GM12878 (cell line): Measurements from ENCODE around the gene NOL12. TPM values are rescaled to one million over a fixed set of nuclear protein-coding genes. Genes with fewer than 3 reads are reported as not detected.

Source experiments
- ATAC-seq: fragments of 200-7000 bp; cut with Tn5 transposase; 3 replicates; pipeline ENCODE4 v1.9.1; 2020; ENCODE audit warnings: mild to moderate bottlenecking, moderate library complexity
- BruUV-seq: library from RNA; stranded (reverse); fragments of 400-500 nt; replicated peaks from 2 replicates; lab custom pipeline; 2021; lab: Mats Ljungman, UMichigan
- CTCF ChIA-PET: fragments of 300-600 bp; sonication (Branson Sonifier 250); formaldehyde crosslinking; extraction: SDS; loops from one replicate; lab custom pipeline; 2021; ENCODE audit warnings: inconsistent platforms; lab: Yijun Ruan, JAX
- POLR2A ChIA-PET: fragments of 350-600 bp; formaldehyde crosslinking; extraction: SDS; loops from one replicate; lab custom pipeline; 2021; ENCODE audit warnings: inconsistent platforms; lab: Charles Lee
- RAD21 ChIA-PET: fragments of 300-600 bp; sonication (Branson Sonifier 250); formaldehyde crosslinking; loops from one replicate; lab custom pipeline; 2023; ENCODE audit warnings: antibody characterized with exemption; ENCODE audit not compliant: unreplicated experiment; lab: Charles Lee
- SMC1A ChIA-PET: fragments of 300-600 bp; sonication (Branson Sonifier 250); formaldehyde crosslinking; loops from one replicate; lab custom pipeline; 2023; ENCODE audit not compliant: unreplicated experiment, uncharacterized antibody; lab: Charles Lee
- DNase-seq: peaks from one replicate; pipeline ENCODE4 v3.0.0-alpha.2; 2011; ENCODE audit warnings: low read depth, low spot score
- FAIRE-seq: peaks from 3 replicates; lab custom pipeline; 2011; peaks lifted over from hg19 to GRCh38; lab: Jason Lieb, UNC
- H2AFZ ChIP-seq: 2 replicates; pipeline ENCODE4 v1.6.0; 2011; ENCODE audit warnings: low read depth, low read length, control low read depth; ENCODE audit not compliant: control insufficient read depth
- H3K27ac ChIP-seq: 2 replicates; pipeline ENCODE4 v1.5.1; 2011; ENCODE audit warnings: control low read depth; ENCODE audit not compliant: control insufficient read depth, insufficient read depth
- H3K27me3 ChIP-seq, 2 experiments: replicated peaks in 1 of 2; 2 replicates each; pipeline versions ENCODE4 v1.6.0 to v1.6.1; 2011; ENCODE audit warnings: low read length in 1 of 2; ENCODE audit not compliant: control insufficient read depth in 2 of 2, insufficient read depth in 2 of 2
- H3K36me3 ChIP-seq, 2 experiments: 2 replicates each; pipeline ENCODE4 v1.5.1; 2011; ENCODE audit warnings: low read length in 1 of 2; ENCODE audit not compliant: control insufficient read depth in 2 of 2, insufficient read depth in 2 of 2
- H3K4me1 ChIP-seq: 2 replicates; pipeline ENCODE4 v1.6.1; 2011; ENCODE audit warnings: mild to moderate bottlenecking, low read length, moderate library complexity, mixed read lengths; ENCODE audit not compliant: control insufficient read depth, insufficient read depth
- H3K4me2 ChIP-seq: 2 replicates; pipeline ENCODE4 v1.6.0; 2011; ENCODE audit warnings: control low read depth; ENCODE audit not compliant: control insufficient read depth, insufficient read depth
- H3K4me3 ChIP-seq: fragments of 200-600 bp; sonication (generic); 2 replicates; pipeline ENCODE4 v1.5.1; 2016
- H3K79me2 ChIP-seq: 2 replicates; pipeline ENCODE4 v1.6.0; 2011; ENCODE audit warnings: low read length; ENCODE audit not compliant: control insufficient read depth, insufficient read depth
- H3K9ac ChIP-seq: 2 replicates; pipeline ENCODE4 v1.8.0; 2011; ENCODE audit warnings: low read length, control low read depth, mixed read lengths; ENCODE audit not compliant: control insufficient read depth, insufficient read depth
- H3K9me3 ChIP-seq: replicated peaks from 3 replicates; pipeline ENCODE4 v1.5.1; 2011; ENCODE audit warnings: mild to moderate bottlenecking, low read length; ENCODE audit not compliant: control insufficient read depth, insufficient read depth
- H4K20me1 ChIP-seq: 2 replicates; pipeline ENCODE4 v1.6.0; 2011; ENCODE audit not compliant: control insufficient read depth, insufficient read depth
- CEBPB ChIP-seq, 2 experiments: fragments of 150-350 bp in 1 of 2; IDR thresholded peaks; 2 replicates each; pipeline ENCODE4 v1.6.1; 2012 to 2014; ENCODE audit warnings: low read depth in 2 of 2, low read length in 2 of 2, borderline replicate concordance in 1 of 2, inconsistent platforms in 1 of 2
- CREB1 ChIP-seq: IDR thresholded peaks from 2 replicates; pipeline ENCODE4 v1.6.1; 2012; ENCODE audit warnings: low read depth, mild to moderate bottlenecking, inconsistent platforms
- LARP7 ChIP-seq: fragments of 450-650 bp; IDR thresholded peaks from 2 replicates; pipeline ENCODE4 v1.6.1; 2017; ENCODE audit warnings: mild to moderate bottlenecking
- SMAD1 ChIP-seq: fragments of 450-650 bp; IDR thresholded peaks from 2 replicates; pipeline ENCODE4 v1.6.1; 2018; ENCODE audit warnings: mild to moderate bottlenecking, low read depth; ENCODE audit not compliant: partially characterized antibody
- ZNF217 ChIP-seq: fragments of 450-650 bp; IDR thresholded peaks from 2 replicates; pipeline ENCODE4 v1.6.1; 2017; ENCODE audit warnings: antibody characterized with exemption, mild to moderate bottlenecking
- ZNF622 ChIP-seq: fragments of 450-650 bp; IDR thresholded peaks from 2 replicates; pipeline ENCODE4 v1.6.1; 2017; ENCODE audit warnings: mild to moderate bottlenecking, inconsistent platforms
- WGBS: methylation state at CpG from one replicate; pipeline ENCODE4 v1.1.6; 2016; ENCODE audit warnings: low lambda C conversion rate; ENCODE audit not compliant: insufficient replicate concordance, insufficient coverage; ENCODE audit errors: missing lambda C conversion rate; 5-methylcytosine and 5-hydroxymethylcytosine counted together
- in situ Hi-C: fragments of 300-500 bp; cut with MboI; formaldehyde crosslinking; loops from 9 replicates; pipeline ENCODE4 v1.14.3; 2018; ENCODE audit warnings: mixed read lengths
- intact Hi-C: fragments of 100-400 bp; cut with micrococcal nuclease; formaldehyde crosslinking; loops from one replicate; pipeline ENCODE4 v1.14.2; 2022; ENCODE audit not compliant: unreplicated experiment
- polyA plus RNA-seq, 11 experiments: library from polyadenylated mRNA; depleted of rRNA in 4 of 11; unstranded in 6 of 11; stranded (reverse) in 5 of 11; fragments of >200 nt; fragmentation: Nextera tagmentation in 4 of 11; fragmentation: Illumina TruSeq in 1 of 11; extraction: Ambion mirVana in 4 of 11; extraction: Trizol in 1 of 11; gene quantifications; 1 replicate in 1 of 11; 2 replicates in 10 of 11; pipeline versions ENCODE4 v1.2.1 to v1.2.3, GENCODE V29; 2011 to 2016; ENCODE audit warnings: inconsistent platforms in 2 of 11, missing spikeins in 2 of 11, low read depth in 1 of 11
- total RNA-seq, 4 experiments: library from RNA; depleted of rRNA in 3 of 4; stranded (reverse); fragments of >200 nt in 3 of 4; fragmentation: Illumina TruSeq in 1 of 4; extraction: Trizol in 1 of 4; gene quantifications; 2 replicates each; pipeline versions ENCODE4 v1.2.1 to v1.2.3, GENCODE V29; 2013 to 2021
- TF ChIP-seq, protein P1 (sequence below): fragments of 450-650 bp; IDR thresholded peaks from 2 replicates; pipeline ENCODE4 v1.6.1; 2018; ENCODE audit warnings: mild to moderate bottlenecking, low read depth, moderate library complexity; ENCODE audit not compliant: partially characterized antibody
- TF ChIP-seq, protein P2 (sequence below), 3 experiments: IDR thresholded peaks in 2 of 3; conservative IDR thresholded peaks in 1 of 3; 2 replicates each; pipeline ENCODE4 v1.5.1; 2011; ENCODE audit warnings: low read depth in 3 of 3, low read length in 3 of 3, mild to moderate bottlenecking in 3 of 3, control low read depth in 2 of 3, moderate library complexity in 2 of 3, inconsistent platforms in 1 of 3, mixed read lengths in 1 of 3; ENCODE audit not compliant: control insufficient read depth in 2 of 3, insufficient read depth in 1 of 3; ENCODE audit errors: extremely low read depth in 1 of 3

The NOL12 gene
- total and polyA plus RNA-seq, 10 of the 15 experiments (the other 5 are each of a cell fraction or from before 2014, with no cell fraction given), result 3.3 to 69.4 (median 41.1) TPM

DNA sequence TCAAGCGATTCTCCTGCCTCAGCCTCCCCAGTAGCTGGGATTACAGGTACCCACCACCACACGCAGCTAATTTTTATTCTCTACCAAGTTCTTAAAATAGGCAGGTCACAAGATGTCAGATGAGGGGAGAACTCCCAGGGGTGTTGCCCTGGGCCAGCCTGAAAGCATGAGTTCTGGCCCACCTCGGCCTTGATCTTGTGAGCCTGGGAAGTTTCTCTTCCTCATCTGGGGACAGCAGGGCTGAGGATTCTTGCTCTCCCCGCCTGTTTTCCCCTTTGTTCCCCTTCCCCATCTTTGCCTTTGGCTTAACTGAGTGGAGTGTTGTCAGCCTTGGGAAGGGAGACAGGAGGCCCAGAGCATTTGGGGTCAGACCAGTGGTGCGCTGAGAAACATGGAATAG lies 24.1 kb upstream of the NOL12 start (continued):
- TF ChIP-seq, protein P1, sequence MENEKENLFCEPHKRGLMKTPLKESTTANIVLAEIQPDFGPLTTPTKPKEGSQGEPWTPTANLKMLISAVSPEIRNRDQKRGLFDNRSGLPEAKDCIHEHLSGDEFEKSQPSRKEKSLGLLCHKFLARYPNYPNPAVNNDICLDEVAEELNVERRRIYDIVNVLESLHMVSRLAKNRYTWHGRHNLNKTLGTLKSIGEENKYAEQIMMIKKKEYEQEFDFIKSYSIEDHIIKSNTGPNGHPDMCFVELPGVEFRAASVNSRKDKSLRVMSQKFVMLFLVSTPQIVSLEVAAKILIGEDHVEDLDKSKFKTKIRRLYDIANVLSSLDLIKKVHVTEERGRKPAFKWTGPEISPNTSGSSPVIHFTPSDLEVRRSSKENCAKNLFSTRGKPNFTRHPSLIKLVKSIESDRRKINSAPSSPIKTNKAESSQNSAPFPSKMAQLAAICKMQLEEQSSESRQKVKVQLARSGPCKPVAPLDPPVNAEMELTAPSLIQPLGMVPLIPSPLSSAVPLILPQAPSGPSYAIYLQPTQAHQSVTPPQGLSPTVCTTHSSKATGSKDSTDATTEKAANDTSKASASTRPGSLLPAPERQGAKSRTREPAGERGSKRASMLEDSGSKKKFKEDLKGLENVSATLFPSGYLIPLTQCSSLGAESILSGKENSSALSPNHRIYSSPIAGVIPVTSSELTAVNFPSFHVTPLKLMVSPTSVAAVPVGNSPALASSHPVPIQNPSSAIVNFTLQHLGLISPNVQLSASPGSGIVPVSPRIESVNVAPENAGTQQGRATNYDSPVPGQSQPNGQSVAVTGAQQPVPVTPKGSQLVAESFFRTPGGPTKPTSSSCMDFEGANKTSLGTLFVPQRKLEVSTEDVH, result no peak
- TF ChIP-seq LARP7, result no peak
- TF ChIP-seq, all 136 proteins: peak for 8

DNA sequence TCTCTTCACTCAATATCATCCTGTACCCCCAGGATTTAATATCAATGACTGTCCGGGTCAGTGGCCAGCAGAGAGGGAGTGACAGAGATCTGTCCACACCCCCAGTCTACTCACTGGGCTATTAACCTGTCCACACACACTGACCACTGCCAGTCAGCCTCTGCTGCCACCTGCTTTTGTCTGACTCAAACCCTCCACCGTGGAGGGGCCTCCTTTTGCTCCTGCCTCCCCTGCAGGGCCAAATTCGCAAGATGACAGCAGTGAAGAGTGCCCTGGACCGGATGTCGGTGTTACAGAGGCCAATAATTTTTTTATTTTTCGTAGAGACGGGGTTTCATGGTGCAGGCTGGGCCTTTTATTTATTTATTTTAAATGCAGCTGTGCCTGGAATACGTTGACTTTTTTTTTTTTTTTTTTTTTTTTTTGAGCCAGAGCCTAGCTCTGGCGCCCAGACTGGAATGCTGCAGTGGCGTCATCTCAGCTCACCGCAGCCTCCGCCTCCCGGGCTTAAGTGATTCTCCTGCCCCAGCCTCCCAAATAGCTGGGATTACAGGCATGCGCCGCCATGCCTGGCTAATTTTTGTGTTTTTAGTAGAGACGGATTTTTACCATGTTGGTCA lies 22.5 kb upstream of the NOL12 start:
- RAD21 ChIA-PET, result interaction anchor here (0.6 to 9.1 kb wide), 4 partner anchors 12 to 41 kb away, joined by 3 to 173 read pairs (median 138); partner anchors contain the start of genes LGALS1, NOL12 and SH3BP1

More for the DNA sequence above, 22.5 kb upstream of the NOL12 start:
- 67% methylated on average over 16 of the region's 16 CpGs for WGBS
- H2AFZ ChIP-seq, result no peak overlapping the region
- peaks cover 12% of the 10 kb centered on the region for H3K4me1 ChIP-seq
- in situ Hi-C loops, result no loop called here
- peaks cover 0 to 12% of the 10 kb centered on the region in 2 experiments; a peak in 3 of 4 replicates for H3K36me3 ChIP-seq
- intact Hi-C loops, result no loop called here
- ChIA-PET CTCF (interaction anchor here (1.3 to 11.7 kb wide), 4 partner anchors 15 to 38 kb away, joined by 6 to 414 read pairs (median 162); partner anchors contain the start of genes LGALS1, NOL12 and SH3BP1), SMC1A (interaction anchor here (0.6 to 7.9 kb wide), 5 partner anchors 12 to 544 kb away, joined by 3 to 157 read pairs (median 19); partner anchors contain the start of genes GGA1, LGALS1 and NOL12), POLR2A (interaction anchor here (0.6 to 9.6 kb wide), 4 partner anchors 8 to 491 kb away, joined by 3 to 209 read pairs (median 50); partner anchors contain the start of genes LGALS1 and NOL12)
- peaks cover 49% of the 10 kb centered on the region for H3K79me2 ChIP-seq
- no peaks in the 10 kb centered on the region for H3K9me3 ChIP-seq
- H3K27ac ChIP-seq, result no peak overlapping the region
- FAIRE-seq (no peak), DNase-seq (no peak), ATAC-seq (peak; percentile 5; the same call in 2 of the 3 replicates)
- no peak overlapping the region for H3K9ac ChIP-seq
- H4K20me1 ChIP-seq, result no peaks in the 10 kb centered on the region
- no peak for TF ChIP-seq ZNF217
- no peak for TF ChIP-seq SMAD1
- TF ChIP-seq, protein P2, sequence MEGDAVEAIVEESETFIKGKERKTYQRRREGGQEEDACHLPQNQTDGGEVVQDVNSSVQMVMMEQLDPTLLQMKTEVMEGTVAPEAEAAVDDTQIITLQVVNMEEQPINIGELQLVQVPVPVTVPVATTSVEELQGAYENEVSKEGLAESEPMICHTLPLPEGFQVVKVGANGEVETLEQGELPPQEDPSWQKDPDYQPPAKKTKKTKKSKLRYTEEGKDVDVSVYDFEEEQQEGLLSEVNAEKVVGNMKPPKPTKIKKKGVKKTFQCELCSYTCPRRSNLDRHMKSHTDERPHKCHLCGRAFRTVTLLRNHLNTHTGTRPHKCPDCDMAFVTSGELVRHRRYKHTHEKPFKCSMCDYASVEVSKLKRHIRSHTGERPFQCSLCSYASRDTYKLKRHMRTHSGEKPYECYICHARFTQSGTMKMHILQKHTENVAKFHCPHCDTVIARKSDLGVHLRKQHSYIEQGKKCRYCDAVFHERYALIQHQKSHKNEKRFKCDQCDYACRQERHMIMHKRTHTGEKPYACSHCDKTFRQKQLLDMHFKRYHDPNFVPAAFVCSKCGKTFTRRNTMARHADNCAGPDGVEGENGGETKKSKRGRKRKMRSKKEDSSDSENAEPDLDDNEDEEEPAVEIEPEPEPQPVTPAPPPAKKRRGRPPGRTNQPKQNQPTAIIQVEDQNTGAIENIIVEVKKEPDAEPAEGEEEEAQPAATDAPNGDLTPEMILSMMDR (IDR thresholded peaks at IDR 0.05 in 2 of 3, conservative IDR thresholded peaks at IDR 0.05 in 1 of 3; ENCODE audit: control insufficient read depth in 2 of 3, extremely low read depth in 1 of 3, insufficient read depth in 1 of 3, low read depth in 3 of 3, low read length in 3 of 3), result no peak
- TF ChIP-seq ZNF622, result no peak
- TF ChIP-seq CREB1, result no peak
- TF ChIP-seq CEBPB (IDR thresholded peaks at IDR 0.05; ENCODE audit: borderline replicate concordance in 1 of 2, low read depth in 2 of 2, low read length in 2 of 2), result no peak
- H3K4me3 ChIP-seq, result peak overlapping the region; percentile 12; the same call in 1 of the 2 replicates
- no peaks in the 10 kb centered on the region for H3K27me3 ChIP-seq
- BruUV-seq, result no TSS peak
- no peak overlapping the region; the same call in 1 of the 2 replicates for H3K4me2 ChIP-seq
